SK-N-MC (cell line): ENCODE results near the gene ANO3.

Source experiments
- DNase-seq: peaks from one replicate; pipeline ENCODE4 v3.0.0-alpha.2; 2011; ENCODE audit warnings: low read depth, low spot score
- H3K27ac ChIP-seq: fragments of 200-600 bp; sonication (generic); 2 replicates; pipeline ENCODE4 v1.5.1; 2016; ENCODE audit warnings: mixed run types
- H3K36me3 ChIP-seq: fragments of 200-600 bp; sonication (generic); 2 replicates; pipeline ENCODE4 v1.6.1; 2017; ENCODE audit warnings: antibody characterized with exemption, low read length, mixed read lengths; ENCODE audit not compliant: insufficient read depth
- H3K4me3 ChIP-seq: fragments of 200-600 bp; sonication (generic); 2 replicates; pipeline ENCODE4 v1.5.1; 2016
- H3K9ac ChIP-seq: fragments of 200-600 bp; sonication (generic); 2 replicates; pipeline ENCODE4 v1.8.0; 2017; ENCODE audit warnings: mixed run types, mixed read lengths; ENCODE audit not compliant: insufficient read length
- H3K9me3 ChIP-seq: fragments of 200-600 bp; sonication (generic); 2 replicates; pipeline ENCODE4 v1.6.1; 2017; ENCODE audit warnings: low read depth, mild to moderate bottlenecking, antibody characterized with exemption, low read length, moderate library complexity, mixed read lengths
- EZH2 ChIP-seq: fragments of 200-600 bp; sonication (generic); IDR thresholded peaks from one replicate; pipeline ENCODE4 v1.6.1; 2017; ENCODE audit warnings: antibody characterized with exemption
- FOXP2 ChIP-seq: optimal IDR thresholded peaks from 2 replicates; pipeline ENCODE3; 2011; ENCODE audit warnings: mild to moderate bottlenecking, moderate library complexity; ENCODE audit not compliant: insufficient read depth; ENCODE audit errors: extremely low read length, control extremely low read depth
- POLR2AphosphoS5 ChIP-seq: IDR thresholded peaks from 2 replicates; pipeline ENCODE4 v1.6.1; 2012; ENCODE audit warnings: mild to moderate bottlenecking, low read depth, low read length, borderline replicate concordance

The ANO3 gene

GRCh38 chr11:26480041-26480440 lies 148.1 kb downstream of the ANO3 start:
- H3K4me3 ChIP-seq: no peak overlapping the region
- DNase-seq: no peak
- no peaks in the 10 kb centered on the region for H3K9me3 ChIP-seq
- TF ChIP-seq FOXP2 (no peak), POLR2AphosphoS5 (no peak), EZH2 (no peak)
- no peak overlapping the region for H3K27ac ChIP-seq
- H3K9ac ChIP-seq: no peak overlapping the region
- H3K36me3 ChIP-seq: no peaks in the 10 kb centered on the region

- no peak for TF ChIP-seq POLR2AphosphoS5
- TF ChIP-seq FOXP2: no peak
- TF ChIP-seq EZH2: no peak
- no peak for DNase-seq
- H3K4me3 ChIP-seq: no peak overlapping the region
Observed at GRCh38 chr11:26483108-26483507, 151.2 kb downstream of the ANO3 start.

DNA sequence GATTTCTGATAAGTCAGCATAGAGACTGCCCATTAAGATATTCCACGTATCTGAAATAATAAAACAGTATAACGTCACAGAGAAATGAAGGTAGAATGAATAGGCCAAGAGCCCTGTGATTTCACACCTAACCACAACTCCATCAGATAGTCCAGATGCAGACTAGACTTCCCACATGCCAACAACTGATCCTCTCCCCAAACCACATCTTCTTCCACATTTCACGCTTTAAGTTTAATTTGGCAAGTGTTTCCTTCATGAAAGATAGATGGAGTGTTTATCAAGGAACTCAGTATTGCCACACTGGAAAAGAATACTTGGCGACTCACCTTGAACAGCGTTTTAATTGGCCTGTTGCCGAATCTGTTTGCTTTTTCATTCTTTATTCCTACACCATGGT lies 158.6 kb downstream of the ANO3 start:
- H3K27ac ChIP-seq: no peak overlapping the region
- TF ChIP-seq POLR2AphosphoS5 (no peak), FOXP2 (no peak), EZH2 (no peak)
- no peak overlapping the region for H3K4me3 ChIP-seq
- DNase-seq: no peak
- H3K36me3 ChIP-seq: no peaks in the 10 kb centered on the region
- H3K9ac ChIP-seq: no peak overlapping the region
- no peaks in the 10 kb centered on the region for H3K9me3 ChIP-seq

More at GRCh38 chr11:26483108-26483507, 151.2 kb downstream of the ANO3 start:
- no peak overlapping the region for H3K9ac ChIP-seq
- H3K27ac ChIP-seq: no peak overlapping the region
- H3K9me3 ChIP-seq: no peaks in the 10 kb centered on the region
- no peaks in the 10 kb centered on the region for H3K36me3 ChIP-seq

DNA sequence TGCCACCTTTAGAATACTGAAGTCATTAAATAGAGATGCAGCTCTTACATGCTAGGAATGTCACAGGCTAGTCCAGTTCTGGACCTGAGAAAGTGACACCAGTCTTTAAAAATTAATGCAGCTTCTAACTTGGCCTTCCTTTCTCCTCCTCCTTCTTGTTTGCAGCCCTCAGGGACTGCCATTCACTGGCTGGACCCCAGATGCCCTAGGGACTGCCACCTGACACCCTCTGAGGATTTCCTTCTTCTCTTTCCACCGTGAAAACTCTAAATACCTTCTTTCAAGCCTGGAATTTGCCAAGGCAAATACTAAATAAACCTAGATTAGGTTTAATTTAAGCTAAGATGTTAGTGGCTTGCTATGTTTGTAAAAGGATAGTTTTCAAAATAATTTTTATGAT lies 161.7 kb downstream of the ANO3 start:
- no peaks in the 10 kb centered on the region for H3K9me3 ChIP-seq
- H3K27ac ChIP-seq: no peak overlapping the region
- no peaks in the 10 kb centered on the region for H3K36me3 ChIP-seq
- TF ChIP-seq EZH2 (no peak), POLR2AphosphoS5 (no peak), FOXP2 (no peak)
- DNase-seq: no peak
- no peak overlapping the region for H3K4me3 ChIP-seq
- no peak overlapping the region for H3K9ac ChIP-seq

- TF ChIP-seq FOXP2: no peak
- TF ChIP-seq POLR2AphosphoS5: no peak
- no peak for TF ChIP-seq EZH2
- H3K36me3 ChIP-seq: no peaks in the 10 kb centered on the region
- no peak overlapping the region for H3K4me3 ChIP-seq
- no peaks in the 10 kb centered on the region for H3K9me3 ChIP-seq
- no peak overlapping the region for H3K9ac ChIP-seq
- no peak for DNase-seq
- no peak overlapping the region for H3K27ac ChIP-seq
Observed at GRCh38 chr11:26507229-26507628, 175.3 kb downstream of the ANO3 start.

DNA sequence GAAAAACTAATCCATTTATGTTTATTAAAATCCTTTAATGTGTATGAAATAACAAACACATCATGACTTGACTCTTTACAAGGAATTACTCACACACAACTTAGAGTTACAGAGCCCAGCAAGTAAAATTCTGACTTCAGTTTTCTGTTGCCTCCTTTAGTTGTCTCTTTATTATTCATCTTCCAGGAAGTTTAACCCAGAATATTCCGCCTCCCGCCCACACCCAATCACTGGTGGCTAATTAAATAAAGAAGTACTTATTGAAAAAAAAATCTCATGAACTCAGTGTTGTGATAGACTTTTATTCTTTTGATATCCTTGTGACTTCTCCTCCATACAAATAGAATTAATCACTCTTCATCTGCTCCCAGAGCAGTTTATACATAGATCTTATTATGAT lies 178.2 kb downstream of the ANO3 start:
- no peak for DNase-seq
- H3K4me3 ChIP-seq: no peak overlapping the region

GRCh38 chr11:26510756-26511155 lies 178.8 kb downstream of the ANO3 start:
- no peak for DNase-seq
- no peak overlapping the region for H3K27ac ChIP-seq

More for the DNA sequence above, 178.2 kb downstream of the ANO3 start:
- H3K27ac ChIP-seq: no peak overlapping the region
- H3K36me3 ChIP-seq: no peaks in the 10 kb centered on the region
- no peak overlapping the region for H3K9ac ChIP-seq
- TF ChIP-seq EZH2 (no peak), POLR2AphosphoS5 (no peak), FOXP2 (no peak)
- no peaks in the 10 kb centered on the region for H3K9me3 ChIP-seq

DNA sequence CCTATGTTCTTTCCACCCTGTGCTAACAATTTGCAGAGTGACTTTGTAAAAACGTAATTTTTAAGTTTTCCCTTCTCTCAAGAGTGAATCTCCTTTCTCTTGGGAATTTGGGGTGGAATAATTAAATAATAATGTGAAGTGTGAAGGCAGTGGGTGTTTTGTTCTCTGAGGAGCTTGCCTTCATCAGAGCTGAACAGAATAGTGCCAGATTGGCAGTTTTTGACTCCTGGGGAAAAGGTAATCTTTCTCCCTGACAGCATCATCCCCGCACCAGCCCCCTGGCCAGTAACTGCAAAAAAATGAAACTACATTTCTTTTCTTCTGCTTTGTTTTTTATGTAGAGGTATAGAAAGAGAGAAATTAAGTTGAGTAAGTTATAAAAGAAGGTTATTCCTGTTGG lies 180.3 kb downstream of the ANO3 start:
- no peak for TF ChIP-seq FOXP2
- TF ChIP-seq EZH2: no peak
- no peak for TF ChIP-seq POLR2AphosphoS5
- Histone ChIP-seq H3K9me3 (no peaks in the 10 kb centered on the region), H3K36me3 (no peaks in the 10 kb centered on the region), H3K9ac (no peak overlapping the region), H3K4me3 (no peak overlapping the region), H3K27ac (no peak overlapping the region)
- DNase-seq: no peak

More at GRCh38 chr11:26510756-26511155, 178.8 kb downstream of the ANO3 start:
- H3K4me3 ChIP-seq: no peak overlapping the region
- H3K36me3 ChIP-seq: no peaks in the 10 kb centered on the region
- no peaks in the 10 kb centered on the region for H3K9me3 ChIP-seq
- no peak overlapping the region for H3K9ac ChIP-seq
- TF ChIP-seq EZH2 (no peak), POLR2AphosphoS5 (no peak), FOXP2 (no peak)

DNA sequence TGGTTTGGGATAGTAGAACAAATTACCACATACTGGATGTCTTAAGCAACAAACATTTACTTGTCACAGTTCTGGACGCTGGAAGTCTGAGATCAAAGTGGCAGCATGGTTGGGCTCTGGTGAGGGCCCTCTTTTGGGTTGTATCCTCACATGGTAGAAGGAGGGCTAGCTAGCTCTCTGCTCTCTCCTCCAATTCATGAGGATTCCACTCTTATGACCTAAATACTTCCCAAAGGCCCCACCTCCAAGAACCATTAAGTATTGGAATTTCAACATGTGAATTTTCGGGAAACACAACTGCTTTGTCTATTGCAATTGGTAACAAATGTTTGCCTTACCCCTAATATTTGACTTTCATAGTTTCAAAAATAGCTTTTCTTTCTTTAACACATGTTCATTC lies 187.5 kb downstream of the ANO3 start:
- TF ChIP-seq POLR2AphosphoS5: no peak
- TF ChIP-seq FOXP2: no peak
- no peak for TF ChIP-seq EZH2
- Histone ChIP-seq H3K27ac (no peak overlapping the region), H3K9me3 (no peaks in the 10 kb centered on the region), H3K4me3 (no peak overlapping the region), H3K36me3 (no peaks in the 10 kb centered on the region), H3K9ac (no peak overlapping the region)
- DNase-seq: no peak
